Panc1 (cell line): Measurements from ENCODE around the gene NFAT5.

ENCODE experiments used
- POLR2AphosphoS5 ChIP-seq: IDR thresholded peaks from 2 replicates; pipeline ENCODE4 v1.6.1; 2012; ENCODE audit warnings: mild to moderate bottlenecking, low read depth, low read length, moderate library complexity
- TF ChIP-seq, protein P1 (sequence below): fragments of 450-650 bp; IDR thresholded peaks from 2 replicates; pipeline ENCODE4 v1.5.1; 2017; ENCODE audit warnings: mild to moderate bottlenecking
- TF ChIP-seq, protein P2 (sequence below), 2 experiments: IDR thresholded peaks; 2 replicates each; pipeline ENCODE4 v1.6.1; 2011 to 2012; ENCODE audit warnings: low read depth in 2 of 2, control low read depth in 1 of 2, low read length in 1 of 2, mild to moderate bottlenecking in 1 of 2, moderate library complexity in 1 of 2; ENCODE audit not compliant: insufficient read depth in 1 of 2

DNA sequence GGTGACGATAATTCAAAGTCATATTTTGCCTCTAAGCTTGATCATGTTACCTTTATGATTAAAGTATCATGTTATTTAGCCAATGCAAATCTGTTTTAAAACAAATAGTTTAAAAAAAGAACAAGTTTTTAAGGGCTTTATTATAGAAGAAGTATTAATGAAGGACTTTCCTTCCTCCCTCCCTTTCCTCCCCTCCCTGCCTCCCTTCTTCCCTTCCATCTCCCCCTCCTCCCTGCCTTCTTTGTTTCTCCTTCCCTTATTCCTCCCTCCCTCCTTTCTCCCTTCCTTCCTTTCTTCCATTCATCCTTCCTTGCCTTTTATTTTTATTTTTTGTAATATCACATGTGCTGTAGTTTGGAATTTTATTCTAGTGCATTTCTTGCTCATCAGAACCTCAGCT, 134.1 kb downstream of the NFAT5 start:
- no peak for TF ChIP-seq POLR2AphosphoS5
- TF ChIP-seq, protein P1, sequence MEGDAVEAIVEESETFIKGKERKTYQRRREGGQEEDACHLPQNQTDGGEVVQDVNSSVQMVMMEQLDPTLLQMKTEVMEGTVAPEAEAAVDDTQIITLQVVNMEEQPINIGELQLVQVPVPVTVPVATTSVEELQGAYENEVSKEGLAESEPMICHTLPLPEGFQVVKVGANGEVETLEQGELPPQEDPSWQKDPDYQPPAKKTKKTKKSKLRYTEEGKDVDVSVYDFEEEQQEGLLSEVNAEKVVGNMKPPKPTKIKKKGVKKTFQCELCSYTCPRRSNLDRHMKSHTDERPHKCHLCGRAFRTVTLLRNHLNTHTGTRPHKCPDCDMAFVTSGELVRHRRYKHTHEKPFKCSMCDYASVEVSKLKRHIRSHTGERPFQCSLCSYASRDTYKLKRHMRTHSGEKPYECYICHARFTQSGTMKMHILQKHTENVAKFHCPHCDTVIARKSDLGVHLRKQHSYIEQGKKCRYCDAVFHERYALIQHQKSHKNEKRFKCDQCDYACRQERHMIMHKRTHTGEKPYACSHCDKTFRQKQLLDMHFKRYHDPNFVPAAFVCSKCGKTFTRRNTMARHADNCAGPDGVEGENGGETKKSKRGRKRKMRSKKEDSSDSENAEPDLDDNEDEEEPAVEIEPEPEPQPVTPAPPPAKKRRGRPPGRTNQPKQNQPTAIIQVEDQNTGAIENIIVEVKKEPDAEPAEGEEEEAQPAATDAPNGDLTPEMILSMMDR, result no peak
- TF ChIP-seq, protein P2, sequence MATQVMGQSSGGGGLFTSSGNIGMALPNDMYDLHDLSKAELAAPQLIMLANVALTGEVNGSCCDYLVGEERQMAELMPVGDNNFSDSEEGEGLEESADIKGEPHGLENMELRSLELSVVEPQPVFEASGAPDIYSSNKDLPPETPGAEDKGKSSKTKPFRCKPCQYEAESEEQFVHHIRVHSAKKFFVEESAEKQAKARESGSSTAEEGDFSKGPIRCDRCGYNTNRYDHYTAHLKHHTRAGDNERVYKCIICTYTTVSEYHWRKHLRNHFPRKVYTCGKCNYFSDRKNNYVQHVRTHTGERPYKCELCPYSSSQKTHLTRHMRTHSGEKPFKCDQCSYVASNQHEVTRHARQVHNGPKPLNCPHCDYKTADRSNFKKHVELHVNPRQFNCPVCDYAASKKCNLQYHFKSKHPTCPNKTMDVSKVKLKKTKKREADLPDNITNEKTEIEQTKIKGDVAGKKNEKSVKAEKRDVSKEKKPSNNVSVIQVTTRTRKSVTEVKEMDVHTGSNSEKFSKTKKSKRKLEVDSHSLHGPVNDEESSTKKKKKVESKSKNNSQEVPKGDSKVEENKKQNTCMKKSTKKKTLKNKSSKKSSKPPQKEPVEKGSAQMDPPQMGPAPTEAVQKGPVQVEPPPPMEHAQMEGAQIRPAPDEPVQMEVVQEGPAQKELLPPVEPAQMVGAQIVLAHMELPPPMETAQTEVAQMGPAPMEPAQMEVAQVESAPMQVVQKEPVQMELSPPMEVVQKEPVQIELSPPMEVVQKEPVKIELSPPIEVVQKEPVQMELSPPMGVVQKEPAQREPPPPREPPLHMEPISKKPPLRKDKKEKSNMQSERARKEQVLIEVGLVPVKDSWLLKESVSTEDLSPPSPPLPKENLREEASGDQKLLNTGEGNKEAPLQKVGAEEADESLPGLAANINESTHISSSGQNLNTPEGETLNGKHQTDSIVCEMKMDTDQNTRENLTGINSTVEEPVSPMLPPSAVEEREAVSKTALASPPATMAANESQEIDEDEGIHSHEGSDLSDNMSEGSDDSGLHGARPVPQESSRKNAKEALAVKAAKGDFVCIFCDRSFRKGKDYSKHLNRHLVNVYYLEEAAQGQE (IDR thresholded peaks at IDR 0.05; ENCODE audit: insufficient read depth in 1 of 2, low read depth in 2 of 2, low read length in 1 of 2), result no peak
